PC-9 (cell line): ENCODE results near the gene KLRC2.

Source experiments
- EZH2 ChIP-seq: fragments of 200-600 bp; sonication (generic); IDR thresholded peaks from 2 replicates; pipeline ENCODE4 v1.8.0; 2017; ENCODE audit warnings: antibody characterized with exemption, low read depth
- TF ChIP-seq, protein P1 (sequence below): fragments of 200-600 bp; sonication (generic); conservative IDR thresholded peaks from 2 replicates; pipeline ENCODE4 v1.6.1; 2017; ENCODE audit warnings: mixed run types, antibody characterized with exemption, mild to moderate bottlenecking, moderate library complexity

GRCh38 chr12:10456856-10457255, 21.0 kb upstream of the KLRC2 start:
- TF ChIP-seq, protein P1, sequence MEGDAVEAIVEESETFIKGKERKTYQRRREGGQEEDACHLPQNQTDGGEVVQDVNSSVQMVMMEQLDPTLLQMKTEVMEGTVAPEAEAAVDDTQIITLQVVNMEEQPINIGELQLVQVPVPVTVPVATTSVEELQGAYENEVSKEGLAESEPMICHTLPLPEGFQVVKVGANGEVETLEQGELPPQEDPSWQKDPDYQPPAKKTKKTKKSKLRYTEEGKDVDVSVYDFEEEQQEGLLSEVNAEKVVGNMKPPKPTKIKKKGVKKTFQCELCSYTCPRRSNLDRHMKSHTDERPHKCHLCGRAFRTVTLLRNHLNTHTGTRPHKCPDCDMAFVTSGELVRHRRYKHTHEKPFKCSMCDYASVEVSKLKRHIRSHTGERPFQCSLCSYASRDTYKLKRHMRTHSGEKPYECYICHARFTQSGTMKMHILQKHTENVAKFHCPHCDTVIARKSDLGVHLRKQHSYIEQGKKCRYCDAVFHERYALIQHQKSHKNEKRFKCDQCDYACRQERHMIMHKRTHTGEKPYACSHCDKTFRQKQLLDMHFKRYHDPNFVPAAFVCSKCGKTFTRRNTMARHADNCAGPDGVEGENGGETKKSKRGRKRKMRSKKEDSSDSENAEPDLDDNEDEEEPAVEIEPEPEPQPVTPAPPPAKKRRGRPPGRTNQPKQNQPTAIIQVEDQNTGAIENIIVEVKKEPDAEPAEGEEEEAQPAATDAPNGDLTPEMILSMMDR, result no peak
- no peak for TF ChIP-seq EZH2
